ENCODE data around the gene SEC14L2.
"Not testable (repeated sequence)": the region's sequence is repeated elsewhere in the genome, so short reads cannot be mapped to it uniquely, and the experiment has no call there.

Gene SEC14L2

GRCh38 chr22:30402028-30402765 is 5.4 kb downstream of the SEC14L2 start:
- no peak overlapping the region for H3K4me3 ChIP-seq (ENCODE audit: low read depth, low read length)

- H3K4me3 ChIP-seq (ENCODE audit: low read depth, low read length), result not testable (repeated sequence)
Measured at GRCh38 chr22:30402766-30403104, 5.9 kb downstream of the SEC14L2 start.

DNA sequence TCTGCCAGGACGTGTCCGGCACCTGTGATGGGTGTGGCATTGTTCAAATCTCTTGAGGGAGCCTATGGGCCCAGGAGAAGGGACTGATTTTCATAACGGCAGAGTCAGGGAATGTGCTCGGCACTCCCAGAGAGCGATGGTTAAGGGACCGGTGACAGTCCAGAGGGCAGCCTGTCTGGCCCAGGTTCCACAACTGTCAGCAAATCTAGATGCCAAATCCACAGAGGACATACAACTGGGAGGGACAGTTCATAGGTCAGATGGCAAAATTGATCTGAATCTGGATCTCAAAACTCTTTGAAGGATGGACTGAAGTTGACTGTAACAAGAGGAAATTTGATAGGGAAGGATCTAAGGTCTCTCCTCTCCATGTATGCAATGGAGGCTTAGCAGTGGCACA is 7.5 kb downstream of the SEC14L2 start:
- no peak overlapping the region for H3K4me3 ChIP-seq (ENCODE audit: low read depth, low read length)

DNA sequence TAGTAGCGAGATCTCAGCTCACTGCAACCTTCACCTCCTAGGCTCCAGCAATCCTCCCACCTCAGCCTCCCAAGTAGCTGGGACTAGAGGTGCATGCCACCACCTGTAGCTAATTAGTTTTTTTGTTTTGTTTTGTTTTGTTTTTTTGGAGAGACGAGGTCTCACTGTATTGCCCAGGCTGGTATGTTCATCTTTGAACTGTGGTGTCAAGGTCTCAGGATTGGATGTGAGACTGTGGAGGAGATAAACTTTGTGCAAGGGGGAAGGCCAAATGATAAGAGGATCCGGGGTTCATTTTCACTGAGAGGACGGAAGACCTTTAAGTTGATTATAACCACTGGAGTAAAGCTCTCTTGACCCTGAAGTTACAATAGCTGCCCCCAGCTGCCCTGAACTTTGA is 8.9 kb downstream of the SEC14L2 start:
- H3K4me3 ChIP-seq (ENCODE audit: low read depth, low read length), result no peak overlapping the region

DNA sequence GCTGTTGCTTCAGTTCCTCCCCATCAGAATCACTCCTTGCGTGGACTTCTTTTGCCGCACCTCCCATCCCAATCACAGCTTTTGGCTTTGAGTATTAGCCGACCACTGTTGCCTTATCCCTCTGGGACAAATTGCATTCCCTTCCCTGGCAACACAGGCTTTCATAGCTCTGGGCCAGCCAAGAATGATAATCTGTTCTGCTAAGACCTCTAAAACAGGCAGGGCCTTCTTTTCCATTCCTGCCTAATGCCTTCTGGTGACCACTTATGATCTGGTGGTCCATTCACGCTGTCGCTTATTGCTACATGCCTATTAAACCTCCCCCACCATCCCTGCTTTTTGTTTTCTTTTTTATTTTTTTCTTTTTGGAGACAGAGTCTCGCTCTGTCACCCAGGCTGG is 9.6 kb downstream of the SEC14L2 start:
- H3K4me3 ChIP-seq (ENCODE audit: low read depth, low read length), result no peak overlapping the region

- no peak overlapping the region for H3K4me3 ChIP-seq (ENCODE audit: low read depth, low read length)
Measured at GRCh38 chr22:30408388-30409102, 11.7 kb downstream of the SEC14L2 start.

GRCh38 chr22:30411780-30412179 is 15.0 kb downstream of the SEC14L2 start:
- H3K4me3 ChIP-seq (ENCODE audit: low read depth, low read length), result no peak overlapping the region

- H3K4me3 ChIP-seq (ENCODE audit: low read depth, low read length), result no peak overlapping the region
Measured at GRCh38 chr22:30413001-30413400, 16.2 kb downstream of the SEC14L2 start.

GRCh38 chr22:30413745-30414524 is 17.1 kb downstream of the SEC14L2 start:
- no peak overlapping the region for H3K4me3 ChIP-seq (ENCODE audit: low read depth, low read length)

DNA sequence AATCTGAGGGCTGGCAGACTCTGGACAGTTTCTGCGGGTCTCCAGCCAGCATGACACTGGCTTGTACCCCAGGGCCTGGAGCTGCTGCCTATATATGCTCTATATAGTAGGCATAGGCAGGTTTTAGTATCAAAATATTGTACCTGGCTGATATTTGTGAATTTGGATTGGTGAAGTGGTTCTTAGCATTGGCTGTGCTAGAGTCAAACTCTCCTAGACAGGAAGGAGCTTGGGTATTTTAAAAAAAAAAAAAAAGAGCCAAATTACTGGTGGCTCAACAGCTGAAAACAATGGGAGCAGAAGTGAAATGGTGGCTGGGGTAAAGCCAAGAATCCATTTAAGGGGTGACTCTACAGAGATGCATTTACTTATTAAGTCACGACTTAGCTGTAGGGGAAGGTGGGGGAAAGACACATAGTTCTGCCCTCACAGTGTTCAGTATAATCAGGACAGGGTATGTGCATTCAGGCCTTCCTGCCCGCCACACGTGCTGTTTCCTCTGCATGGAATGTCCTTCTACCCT is 17.8 kb downstream of the SEC14L2 start:
- no peak overlapping the region for H3K4me3 ChIP-seq (ENCODE audit: low read depth, low read length)

DNA sequence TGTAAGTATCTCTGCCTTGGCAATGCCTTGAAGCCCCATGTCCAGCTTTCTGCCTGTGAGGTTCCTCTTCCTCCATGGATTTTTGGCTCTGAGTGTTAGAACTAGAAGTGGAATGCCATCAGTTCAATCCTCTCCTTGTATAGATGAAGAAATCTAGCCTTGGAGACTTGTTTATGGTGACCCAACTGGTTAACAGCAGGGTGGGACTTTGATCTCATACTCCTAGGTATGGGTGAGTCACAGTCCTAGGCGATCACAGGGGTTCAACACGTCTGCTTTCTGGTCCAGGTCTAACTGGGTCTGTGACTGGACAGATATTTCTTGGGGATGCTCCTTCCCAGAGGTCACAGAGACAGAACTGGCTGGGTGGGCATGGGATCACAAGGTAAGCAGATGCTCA is 19.6 kb downstream of the SEC14L2 start:
- no peak overlapping the region for H3K4me3 ChIP-seq (ENCODE audit: low read depth, low read length)

DNA sequence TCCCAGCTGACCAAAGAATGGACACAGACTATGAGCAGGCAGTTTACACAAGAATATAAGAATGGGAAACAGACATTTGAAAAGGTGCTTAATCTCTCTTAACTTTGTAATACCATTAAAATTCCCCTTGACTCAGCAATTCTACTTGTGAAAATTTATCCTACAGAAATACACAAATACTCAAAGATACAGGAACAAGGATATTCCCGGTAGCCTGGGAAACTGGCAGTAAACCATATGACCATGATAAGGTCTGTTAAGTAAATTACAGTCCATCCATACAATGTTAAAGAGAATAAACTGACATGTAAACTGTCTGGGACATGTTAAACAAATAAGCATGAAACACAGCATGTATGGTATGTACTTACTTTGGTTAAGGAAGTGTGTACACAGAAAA is 20.0 kb downstream of the SEC14L2 start:
- no peak overlapping the region for H3K4me3 ChIP-seq (ENCODE audit: low read depth, low read length)

DNA sequence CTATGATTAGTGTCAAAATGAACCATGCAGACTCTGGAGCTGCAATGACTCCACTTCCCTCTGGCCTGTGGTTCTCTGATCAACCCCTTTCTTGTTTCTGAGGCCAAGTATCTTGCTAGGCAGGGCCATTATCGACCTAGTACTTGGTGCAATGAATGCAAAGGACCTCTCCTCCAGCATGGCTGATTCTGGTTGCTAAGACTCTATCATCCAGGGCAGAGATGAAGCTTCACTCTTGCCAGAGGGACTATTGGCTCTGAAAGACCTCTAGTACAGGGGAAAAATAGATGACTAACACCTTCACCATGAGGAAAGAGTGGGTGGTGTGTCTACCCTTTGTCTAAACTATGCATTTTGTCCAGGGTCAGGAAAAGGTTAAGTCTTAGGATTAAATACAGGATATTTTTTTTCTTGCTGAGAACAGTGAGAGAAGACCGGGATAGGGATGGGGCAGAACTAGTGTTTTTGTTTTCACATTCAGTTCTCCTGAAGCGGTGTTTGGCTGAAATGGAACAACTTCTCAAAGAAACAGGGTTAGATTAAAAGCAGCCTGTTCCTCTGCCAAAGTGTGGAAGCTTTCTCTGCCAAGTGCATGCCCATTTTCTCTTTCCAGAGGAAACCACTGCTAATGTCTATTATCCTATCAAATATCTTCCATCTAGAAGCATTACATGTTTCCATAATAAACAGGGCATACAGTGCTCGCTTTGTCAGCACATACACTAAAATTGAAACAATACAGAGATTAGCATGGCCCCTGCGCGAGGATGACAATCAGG is 23.7 kb downstream of the SEC14L2 start:
- no peak overlapping the region for H3K4me3 ChIP-seq (ENCODE audit: low read depth, low read length)

GRCh38 chr22:30421695-30422480 is 25.1 kb downstream of the SEC14L2 start:
- H3K4me3 ChIP-seq (ENCODE audit: low read depth, low read length), result no peak overlapping the region

DNA sequence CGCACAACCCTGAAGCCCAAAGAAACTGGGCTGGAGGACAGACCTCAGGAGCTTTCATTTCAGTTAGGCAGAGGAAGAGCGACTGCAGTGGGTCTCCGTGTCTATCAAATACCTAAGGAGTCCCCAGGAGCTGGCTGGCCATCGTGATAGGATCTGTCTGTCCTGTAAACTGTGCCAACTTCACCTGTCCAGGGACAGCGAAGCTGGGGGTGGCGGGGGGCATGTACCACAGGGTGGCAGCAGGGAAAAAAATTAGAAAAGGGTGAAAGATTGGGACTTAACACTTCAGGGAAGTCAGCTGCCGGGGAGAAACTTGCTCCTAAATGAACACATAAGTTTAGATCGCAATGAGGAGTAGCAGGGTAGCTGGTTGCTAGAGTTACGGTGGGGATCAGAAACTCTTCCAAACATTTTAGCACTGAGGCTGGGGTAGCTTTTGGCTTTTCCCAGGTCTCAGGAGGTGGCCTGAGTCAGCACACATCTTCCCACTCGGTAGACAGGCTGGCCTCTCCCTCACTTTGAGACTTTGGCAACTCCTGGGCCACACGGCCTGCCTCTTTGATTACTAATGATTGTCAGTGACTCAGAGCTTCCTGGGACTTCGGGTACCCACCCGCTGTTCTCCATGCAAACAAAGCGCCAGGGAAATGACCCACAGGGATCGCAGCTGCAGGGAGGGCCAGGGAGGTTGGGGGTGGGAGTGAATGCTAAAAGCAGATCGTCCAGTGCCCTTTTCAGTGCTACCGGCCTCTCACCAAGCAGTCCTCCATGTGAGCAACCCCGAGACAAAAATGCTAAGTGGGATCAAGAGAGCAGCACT is 25.9 kb downstream of the SEC14L2 start:
- H3K4me3 ChIP-seq (ENCODE audit: low read depth, low read length), result peak overlapping the region; percentile 74

- peak overlapping the region; percentile 74 for H3K4me3 ChIP-seq (ENCODE audit: low read depth, low read length)
Measured at GRCh38 chr22:30423301-30423958, 26.6 kb downstream of the SEC14L2 start.

GRCh38 chr22:30423959-30424533 is 27.2 kb downstream of the SEC14L2 start:
- H3K4me3 ChIP-seq (ENCODE audit: low read depth, low read length), result peak overlapping the region; percentile 74
